ENCODE results near the gene VSIG10.

Gene VSIG10

GRCh38 chr12:118109088-118109487, 5.3 kb upstream of the VSIG10 start:
- 0 out of 3 replicates have a peak, but pooled peaks have one; percentile 30 for ATAC-seq (ENCODE audit: low read depth)
- Histone ChIP-seq H3K4me1 (ENCODE audit: insufficient read depth, poor library complexity, severe bottlenecking) (no peaks in the 10 kb centered on the region), H3K4me3 (ENCODE audit: severe bottlenecking) (no peak overlapping the region), H3K27ac (ENCODE audit: poor library complexity, severe bottlenecking) (no peak overlapping the region), H3K36me3 (ENCODE audit: low read depth) (no peaks in the 10 kb centered on the region), H3K27me3 (ENCODE audit: insufficient read depth, poor library complexity, severe bottlenecking) (no peaks in the 10 kb centered on the region), H3K9me3 (ENCODE audit: severe bottlenecking) (no peaks in the 10 kb centered on the region)
- TF ChIP-seq CTCF (IDR thresholded peaks at IDR 0.05; ENCODE audit: poor library complexity, severe bottlenecking), result no peak
- no peak for DNase-seq (ENCODE audit: low spot score)

GRCh38 chr12:118107694-118108093, 3.9 kb upstream of the VSIG10 start:
- no peak overlapping the region for H3K4me3 ChIP-seq (ENCODE audit: severe bottlenecking)
- no peak for ATAC-seq (ENCODE audit: low read depth)
- H3K27ac ChIP-seq (ENCODE audit: poor library complexity, severe bottlenecking), result no peak overlapping the region
- H3K36me3 ChIP-seq (ENCODE audit: low read depth), result no peaks in the 10 kb centered on the region
- no peaks in the 10 kb centered on the region for H3K27me3 ChIP-seq (ENCODE audit: insufficient read depth, poor library complexity, severe bottlenecking)
- TF ChIP-seq CTCF (IDR thresholded peaks at IDR 0.05; ENCODE audit: poor library complexity, severe bottlenecking), result no peak
- DNase-seq (ENCODE audit: low spot score), result no peak
- peaks cover 2% of the 10 kb centered on the region for H3K4me1 ChIP-seq (ENCODE audit: insufficient read depth, poor library complexity, severe bottlenecking)
- H3K9me3 ChIP-seq (ENCODE audit: severe bottlenecking), result no peaks in the 10 kb centered on the region

GRCh38 chr12:118107011-118107410, 3.2 kb upstream of the VSIG10 start:
- peak overlapping the region; percentile 31 for H3K27ac ChIP-seq (ENCODE audit: poor library complexity, severe bottlenecking)
- no peaks in the 10 kb centered on the region for H3K36me3 ChIP-seq (ENCODE audit: low read depth)
- no peak for DNase-seq (ENCODE audit: low spot score)
- H3K4me3 ChIP-seq (ENCODE audit: severe bottlenecking), result no peak overlapping the region
- H3K9me3 ChIP-seq (ENCODE audit: severe bottlenecking), result no peaks in the 10 kb centered on the region
- H3K27me3 ChIP-seq (ENCODE audit: insufficient read depth, poor library complexity, severe bottlenecking), result no peaks in the 10 kb centered on the region
- no peak for ATAC-seq (ENCODE audit: low read depth)
- TF ChIP-seq CTCF (IDR thresholded peaks at IDR 0.05; ENCODE audit: poor library complexity, severe bottlenecking), result no peak
- peaks cover 8% of the 10 kb centered on the region for H3K4me1 ChIP-seq (ENCODE audit: insufficient read depth, poor library complexity, severe bottlenecking)

- ATAC-seq (ENCODE audit: low read depth), result no peak; the same call in 2 of the 3 replicates
Measured at GRCh38 chr12:118103201-118103600, 610 bp downstream of the VSIG10 start.

More at GRCh38 chr12:118103201-118103600, 610 bp downstream of the VSIG10 start:
- no peak for DNase-seq (ENCODE audit: low spot score)
- Histone ChIP-seq H3K4me1 (ENCODE audit: insufficient read depth, poor library complexity, severe bottlenecking) (peaks cover 13% of the 10 kb centered on the region), H3K36me3 (ENCODE audit: low read depth) (no peaks in the 10 kb centered on the region), H3K4me3 (ENCODE audit: severe bottlenecking) (peak overlapping the region; percentile 79), H3K27me3 (ENCODE audit: insufficient read depth, poor library complexity, severe bottlenecking) (no peaks in the 10 kb centered on the region), H3K27ac (ENCODE audit: poor library complexity, severe bottlenecking) (peak overlapping the region; percentile 63), H3K9me3 (ENCODE audit: severe bottlenecking) (no peaks in the 10 kb centered on the region)
- no peak for TF ChIP-seq CTCF (IDR thresholded peaks at IDR 0.05; ENCODE audit: poor library complexity, severe bottlenecking)
